Stimulated activated CD8-positive, alpha-beta memory T cell treated with anti-CD3 and anti-CD28 coated beads, Interleukin-2, amount 100 ng/mL, for 48 hours (primary cell): ENCODE measurements around the gene COG7.
"Not testable (repeated sequence)": the region's sequence is repeated elsewhere in the genome, so short reads cannot be mapped to it uniquely, and the experiment has no call there.

Experiments
- DNase-seq, 2 donors: peaks; one replicate each; pipeline ENCODE4 v3.0.0-alpha.2; 2020; ENCODE audit warnings: low read depth in 2 of 2

The COG7 gene

GRCh38 chr16:23410176-23410575 is 42.8 kb downstream of the COG7 start:
- no peak for DNase-seq

- DNase-seq, result no peak
These were observed 43.5 kb downstream of the COG7 start for GRCh38 chr16:23409522-23409921.

- no peak for DNase-seq
These were observed 44.1 kb downstream of the COG7 start for GRCh38 chr16:23408823-23409298.

GRCh38 chr16:23408242-23408822 is 44.7 kb downstream of the COG7 start:
- no peak for DNase-seq

- DNase-seq, result no peak
These were observed 45.4 kb downstream of the COG7 start for GRCh38 chr16:23407436-23408127.

- no peak for DNase-seq
These were observed 46.3 kb downstream of the COG7 start for GRCh38 chr16:23406546-23407240.

GRCh38 chr16:23406024-23406423 is 47.0 kb downstream of the COG7 start:
- no peak for DNase-seq

- no peak for DNase-seq
These were observed 49.4 kb downstream of the COG7 start for GRCh38 chr16:23403547-23403946.

- no peak for DNase-seq
These were observed 50.9 kb downstream of the COG7 start for GRCh38 chr16:23402100-23402499.

GRCh38 chr16:23401139-23401538 is 51.9 kb downstream of the COG7 start:
- DNase-seq, result no peak

GRCh38 chr16:23400447-23400846 is 52.5 kb downstream of the COG7 start:
- not testable (repeated sequence) for DNase-seq

GRCh38 chr16:23398987-23399805 is 53.8 kb downstream of the COG7 start:
- DNase-seq, result no peak

- DNase-seq, result no peak
These were observed 55.5 kb downstream of the COG7 start for GRCh38 chr16:23397464-23397863.

GRCh38 chr16:23395732-23396131 is 57.3 kb downstream of the COG7 start:
- DNase-seq, result no peak

GRCh38 chr16:23394141-23394831 is 58.7 kb downstream of the COG7 start:
- no peak for DNase-seq

GRCh38 chr16:23392223-23392600 is 60.8 kb downstream of the COG7 start:
- DNase-seq, result no peak

- DNase-seq, result no peak
These were observed 61.4 kb downstream of the COG7 start for GRCh38 chr16:23391381-23392222.

GRCh38 chr16:23389936-23390335 is 63.1 kb downstream of the COG7 start:
- not testable (repeated sequence) for DNase-seq

- DNase-seq, result no peak
These were observed 63.8 kb downstream of the COG7 start for GRCh38 chr16:23389201-23389600.

GRCh38 chr16:23388786-23389185 is 64.2 kb downstream of the COG7 start:
- no peak for DNase-seq

- no peak for DNase-seq
These were observed 65.3 kb downstream of the COG7 start for GRCh38 chr16:23387666-23388065.
